KMS-11 (cell line): ENCODE measurements around the gene CNOT10.

Source experiments
- H2AFZ ChIP-seq: fragments of 200-600 bp; sonication (generic); 2 replicates; pipeline ENCODE4 v1.6.1; 2016; ENCODE audit warnings: antibody characterized with exemption, mixed run types, low read depth
- H3K27ac ChIP-seq: fragments of 200-600 bp; sonication (generic); 2 replicates; pipeline ENCODE4 v1.6.1; 2016; ENCODE audit warnings: mild to moderate bottlenecking, mixed run types
- H3K27me3 ChIP-seq: fragments of 200-600 bp; sonication (generic); 2 replicates; pipeline ENCODE4 v1.6.1; 2017; ENCODE audit warnings: mild to moderate bottlenecking, low read depth, mixed run types, moderate library complexity; ENCODE audit not compliant: insufficient read depth
- H3K36me3 ChIP-seq: fragments of 200-600 bp; sonication (generic); 2 replicates; pipeline ENCODE4 v1.6.1; 2017; ENCODE audit warnings: mild to moderate bottlenecking, mixed run types; ENCODE audit not compliant: insufficient read depth
- H3K4me1 ChIP-seq: fragments of 200-600 bp; sonication (generic); 2 replicates; pipeline ENCODE4 v1.6.1; 2016; ENCODE audit warnings: mild to moderate bottlenecking, low read depth, mixed run types; ENCODE audit not compliant: poor library complexity, severe bottlenecking
- H3K4me2 ChIP-seq: fragments of 200-600 bp; sonication (generic); 2 replicates; pipeline ENCODE4 v1.7.0; 2016; ENCODE audit warnings: mild to moderate bottlenecking, mixed run types
- H3K4me3 ChIP-seq: fragments of 200-600 bp; sonication (generic); IDR thresholded peaks from 2 replicates; pipeline ENCODE4 v1.6.1; 2017; ENCODE audit warnings: low read depth, low read length, mixed read lengths; ENCODE audit not compliant: insufficient read depth
- H3K79me2 ChIP-seq: fragments of 200-600 bp; sonication (generic); 2 replicates; pipeline ENCODE4 v1.6.1; 2016; ENCODE audit warnings: low read depth, mixed run types; ENCODE audit not compliant: insufficient read depth
- H3K9ac ChIP-seq: fragments of 200-600 bp; sonication (generic); 2 replicates; pipeline ENCODE4 v1.6.1; 2016; ENCODE audit warnings: mild to moderate bottlenecking, mixed run types
- H4K20me1 ChIP-seq: fragments of 200-600 bp; sonication (generic); 2 replicates; pipeline ENCODE4 v1.6.1; 2016; ENCODE audit warnings: mild to moderate bottlenecking, mixed run types; ENCODE audit not compliant: insufficient read depth
- TF ChIP-seq, protein P1 (sequence below): fragments of 200-600 bp; sonication (generic); conservative IDR thresholded peaks from 2 replicates; pipeline ENCODE4 v1.6.1; 2017; ENCODE audit warnings: low read depth, mild to moderate bottlenecking, antibody characterized with exemption, low read length, moderate library complexity, mixed read lengths

CNOT10 gene

DNA sequence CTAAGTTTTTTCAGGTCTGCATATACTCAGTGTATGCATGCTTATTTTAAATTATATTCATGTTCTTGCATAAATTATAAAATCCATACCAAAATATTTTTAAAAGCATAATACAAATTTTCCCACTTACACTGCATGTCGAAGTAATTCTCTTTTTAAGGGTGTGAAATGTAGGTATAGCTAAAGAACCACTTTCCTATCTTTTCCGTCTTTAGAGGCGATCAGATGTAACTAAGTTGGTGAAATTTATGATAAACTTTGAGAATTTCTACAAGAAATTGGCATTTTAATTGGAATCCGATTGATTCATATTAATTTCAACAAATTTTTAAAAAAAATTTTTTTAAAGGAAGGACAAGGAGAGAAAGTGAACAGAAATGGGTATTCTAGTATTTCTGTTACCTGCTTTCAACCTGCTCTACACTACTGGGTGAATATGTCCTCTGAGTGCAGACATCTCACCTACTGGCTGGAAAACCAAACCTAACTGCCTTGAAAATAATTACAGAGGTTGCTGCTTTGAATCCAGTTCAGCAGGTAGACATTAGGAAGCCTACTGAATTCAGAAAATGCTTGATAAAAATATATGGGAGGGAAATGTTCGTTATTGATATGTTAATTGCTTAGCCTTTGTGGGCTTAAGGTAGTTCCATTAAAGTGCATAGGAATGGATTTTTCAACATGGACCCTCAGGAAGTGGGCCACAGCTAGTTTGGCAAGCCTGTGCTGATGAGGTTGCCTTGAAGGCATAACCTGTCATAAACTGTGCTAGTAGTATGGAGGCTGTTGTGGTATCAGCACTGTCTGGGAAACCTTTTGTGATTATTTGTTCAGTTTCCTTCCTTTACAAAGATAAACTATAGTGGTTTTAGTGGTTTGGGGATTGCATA, 137.9 kb downstream of the CNOT10 start:
- no peak overlapping the region for H2AFZ ChIP-seq
- no peaks in the 10 kb centered on the region for H3K4me1 ChIP-seq
- no peak overlapping the region for H3K4me2 ChIP-seq
- no peaks in the 10 kb centered on the region for H4K20me1 ChIP-seq
- H3K79me2 ChIP-seq, result no peaks in the 10 kb centered on the region
- no peak overlapping the region for H3K27ac ChIP-seq
- H3K36me3 ChIP-seq, result no peaks in the 10 kb centered on the region
- H3K27me3 ChIP-seq, result no peaks in the 10 kb centered on the region
- TF ChIP-seq, protein P1, sequence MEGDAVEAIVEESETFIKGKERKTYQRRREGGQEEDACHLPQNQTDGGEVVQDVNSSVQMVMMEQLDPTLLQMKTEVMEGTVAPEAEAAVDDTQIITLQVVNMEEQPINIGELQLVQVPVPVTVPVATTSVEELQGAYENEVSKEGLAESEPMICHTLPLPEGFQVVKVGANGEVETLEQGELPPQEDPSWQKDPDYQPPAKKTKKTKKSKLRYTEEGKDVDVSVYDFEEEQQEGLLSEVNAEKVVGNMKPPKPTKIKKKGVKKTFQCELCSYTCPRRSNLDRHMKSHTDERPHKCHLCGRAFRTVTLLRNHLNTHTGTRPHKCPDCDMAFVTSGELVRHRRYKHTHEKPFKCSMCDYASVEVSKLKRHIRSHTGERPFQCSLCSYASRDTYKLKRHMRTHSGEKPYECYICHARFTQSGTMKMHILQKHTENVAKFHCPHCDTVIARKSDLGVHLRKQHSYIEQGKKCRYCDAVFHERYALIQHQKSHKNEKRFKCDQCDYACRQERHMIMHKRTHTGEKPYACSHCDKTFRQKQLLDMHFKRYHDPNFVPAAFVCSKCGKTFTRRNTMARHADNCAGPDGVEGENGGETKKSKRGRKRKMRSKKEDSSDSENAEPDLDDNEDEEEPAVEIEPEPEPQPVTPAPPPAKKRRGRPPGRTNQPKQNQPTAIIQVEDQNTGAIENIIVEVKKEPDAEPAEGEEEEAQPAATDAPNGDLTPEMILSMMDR, result no peak
- no peak overlapping the region for H3K9ac ChIP-seq
- H3K4me3 ChIP-seq, result no peak overlapping the region
